Measurements from ENCODE around the gene VANGL2. TPM values are rescaled to one million over a fixed set of nuclear protein-coding genes. Genes with fewer than 3 reads are reported as not detected.

Gene VANGL2
- total and polyA plus RNA-seq, 2 of the 4 experiments (the other 2 are of a cell fraction), result 0.36 to 3.6 TPM

DNA sequence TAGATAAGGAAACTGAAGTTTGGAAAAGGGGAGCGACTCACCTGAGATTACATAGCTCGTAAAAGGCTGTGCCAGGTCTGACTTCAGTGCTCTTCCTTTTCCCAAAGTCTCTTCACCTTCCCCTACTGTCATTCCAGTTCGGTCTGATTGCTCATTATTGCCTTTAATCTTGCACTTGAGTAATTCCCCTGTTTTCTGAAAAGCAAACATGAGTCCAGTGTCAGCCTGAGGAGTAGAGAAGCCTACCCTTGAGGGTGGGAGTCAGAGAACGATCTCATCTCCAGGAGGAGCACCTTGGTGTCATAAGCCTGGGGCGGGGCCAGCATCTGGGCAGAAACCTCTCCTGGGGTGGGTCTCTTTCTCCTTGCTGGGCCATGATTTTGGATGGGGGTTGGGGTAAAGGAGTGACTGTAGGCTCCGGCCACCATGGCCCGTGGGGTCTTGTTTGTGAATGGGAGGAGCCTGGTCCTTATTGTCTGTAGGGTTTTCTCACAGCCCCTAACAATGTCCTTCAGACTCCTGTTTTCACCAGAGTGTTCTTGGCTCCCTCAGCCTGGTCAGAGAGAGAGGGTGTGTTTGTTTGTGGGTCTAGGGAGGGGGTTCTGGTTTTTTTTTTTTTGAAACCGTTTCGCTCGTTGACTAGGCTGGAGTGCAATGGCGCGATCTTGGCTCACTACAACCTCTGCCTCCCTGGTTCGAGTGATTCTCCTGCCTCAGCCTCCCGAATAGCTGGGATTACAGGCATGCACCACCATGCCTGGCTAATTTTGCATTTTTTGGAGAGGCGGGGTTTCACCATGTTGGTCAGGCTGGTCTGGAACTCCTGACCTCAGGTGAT lies 6.0 kb downstream of the VANGL2 start:
- no peak overlapping the region for H3K4me2 ChIP-seq (ENCODE audit: low read depth, low read length)
- no peak overlapping the region for H3K14ac ChIP-seq (replicated peaks; ENCODE audit: low read depth, low read length)
- ChIA-PET CTCF (no interaction called here), POLR2A (ENCODE audit: unreplicated experiment) (no interaction called here)
- H3K9me3 ChIP-seq (ENCODE audit: control insufficient read depth, insufficient read depth, low read length), result no peaks in the 10 kb centered on the region
- H2BK15ac ChIP-seq (ENCODE audit: low read depth, low read length), result no peak overlapping the region
- H3K27me3 ChIP-seq (ENCODE audit: control insufficient read depth, insufficient read depth, low read length), result peaks cover 17% of the 10 kb centered on the region
- no peaks in the 10 kb centered on the region for H3K79me1 ChIP-seq (ENCODE audit: low read depth in 1 of 2, low read length in 2 of 2)
- H2BK20ac ChIP-seq (ENCODE audit: low read depth, low read length), result no peak overlapping the region
- H4K8ac ChIP-seq (ENCODE audit: low read depth in 2 of 2, low read length in 2 of 2), result no peak overlapping the region
- in situ Hi-C loops (cut with MboI; ENCODE audit: low sequenced_read_pairs) (no loop called here), dilution Hi-C loops (cut with HindIII; ENCODE audit: low sequenced_read_pairs, unreplicated experiment) (no loop called here), intact Hi-C loops (cut with micrococcal nuclease) (no loop called here)
- BruUV-seq (replicated peaks), result no TSS peak
- H4K91ac ChIP-seq (ENCODE audit: insufficient read depth, low read depth, low read length), result no peak overlapping the region
- H3K36me3 ChIP-seq (ENCODE audit: control insufficient read depth, insufficient read depth, low read length), result no peaks in the 10 kb centered on the region
- DNase-seq (no peak), ATAC-seq (ENCODE audit: low read depth) (no peak)
- H2AFZ ChIP-seq (replicated peaks; ENCODE audit: low read length, poor library complexity), result no peak overlapping the region
- no peak overlapping the region for H4K5ac ChIP-seq (ENCODE audit: low read depth, low read length)
- H3K27ac ChIP-seq (ENCODE audit: insufficient read depth, low read length), result no peak overlapping the region
- no peak overlapping the region for H2AK9ac ChIP-seq (replicated peaks; ENCODE audit: low read depth, low read length, poor library complexity)
- H2AK5ac ChIP-seq (ENCODE audit: low read depth, low read length), result no peak overlapping the region
- no peak overlapping the region for H3K4me3 ChIP-seq (ENCODE audit: insufficient read depth, low read depth, low read length)
- H3K9me1 ChIP-seq (ENCODE audit: insufficient read depth, low read length), result peaks cover 5% of the 10 kb centered on the region; the same call in 1 of the 2 replicates
- H3K4ac ChIP-seq (ENCODE audit: low read depth, low read length), result no peak overlapping the region
- H3K56ac ChIP-seq (ENCODE audit: extremely low read depth, insufficient read depth, low read length), result no peak overlapping the region
- H3K4me1 ChIP-seq (ENCODE audit: control insufficient read depth, insufficient read depth, low read length), result no peaks in the 10 kb centered on the region
- no peak overlapping the region for H3K18ac ChIP-seq (ENCODE audit: low read depth, low read length)
- H4K20me1 ChIP-seq (ENCODE audit: insufficient read depth, low read length), result no peaks in the 10 kb centered on the region
- WGBS, 2 experiments (ENCODE audit: extremely low coverage in 2 of 2, insufficient read length in 1 of 2), result 92% methylated on average over 5 of the region's 15 CpGs; no CpG with 5 or more reads in 1 of the 2 experiments
- no peak overlapping the region for H3K9ac ChIP-seq (ENCODE audit: low read depth, low read length)
- no peak overlapping the region for H2BK5ac ChIP-seq (ENCODE audit: low read depth, low read length, poor library complexity, severe bottlenecking)
- H3K23ac ChIP-seq (ENCODE audit: low read depth, low read length), result no peak overlapping the region
- TF ChIP-seq MAZ (IDR thresholded peaks at IDR 0.05; ENCODE audit: borderline replicate concordance, low read depth, low read length) (no peak), POLR2A (IDR thresholded peaks at IDR 0.05; ENCODE audit: low read depth, low read length) (no peak), BHLHE40 (IDR thresholded peaks at IDR 0.05; ENCODE audit: low read depth, low read length) (no peak), NFE2L2 (IDR thresholded peaks at IDR 0.05; ENCODE audit: low read depth, low read length) (no peak), RCOR1 (IDR thresholded peaks at IDR 0.05; ENCODE audit: insufficient replicate concordance, low read length) (no peak), FOS (IDR thresholded peaks at IDR 0.05; ENCODE audit: low read depth, low read length) (no peak)
- TF ChIP-seq, protein P1, sequence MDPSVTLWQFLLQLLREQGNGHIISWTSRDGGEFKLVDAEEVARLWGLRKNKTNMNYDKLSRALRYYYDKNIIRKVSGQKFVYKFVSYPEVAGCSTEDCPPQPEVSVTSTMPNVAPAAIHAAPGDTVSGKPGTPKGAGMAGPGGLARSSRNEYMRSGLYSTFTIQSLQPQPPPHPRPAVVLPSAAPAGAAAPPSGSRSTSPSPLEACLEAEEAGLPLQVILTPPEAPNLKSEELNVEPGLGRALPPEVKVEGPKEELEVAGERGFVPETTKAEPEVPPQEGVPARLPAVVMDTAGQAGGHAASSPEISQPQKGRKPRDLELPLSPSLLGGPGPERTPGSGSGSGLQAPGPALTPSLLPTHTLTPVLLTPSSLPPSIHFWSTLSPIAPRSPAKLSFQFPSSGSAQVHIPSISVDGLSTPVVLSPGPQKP (IDR thresholded peaks at IDR 0.05; ENCODE audit: borderline replicate concordance, low read depth, low read length), result no peak
- TF ChIP-seq, protein P2, sequence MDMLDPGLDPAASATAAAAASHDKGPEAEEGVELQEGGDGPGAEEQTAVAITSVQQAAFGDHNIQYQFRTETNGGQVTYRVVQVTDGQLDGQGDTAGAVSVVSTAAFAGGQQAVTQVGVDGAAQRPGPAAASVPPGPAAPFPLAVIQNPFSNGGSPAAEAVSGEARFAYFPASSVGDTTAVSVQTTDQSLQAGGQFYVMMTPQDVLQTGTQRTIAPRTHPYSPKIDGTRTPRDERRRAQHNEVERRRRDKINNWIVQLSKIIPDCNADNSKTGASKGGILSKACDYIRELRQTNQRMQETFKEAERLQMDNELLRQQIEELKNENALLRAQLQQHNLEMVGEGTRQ (IDR thresholded peaks at IDR 0.05; ENCODE audit: low read depth, low read length), result no peak
- no peak overlapping the region for H2BK120ac ChIP-seq (ENCODE audit: low read depth, low read length)

Data from IMR-90 (cell line).